SHP77 treated with DMSO at 0.1 percent for 48 hours (cell line): Measurements from ENCODE around the gene PEX16.

Source experiments
- DNase-seq: peaks from one replicate; lab custom pipeline; 2025; lab: John Stamatoyannopoulos, UW

PEX16 gene

GRCh38 chr11:45917623-45918330 lies at the start of gene PEX16:
TSS of gene PEX16 (minus strand) at chr11:45917877. CDS start at chr11:45917811, 66 bp downstream.
- peak; percentile 98 for DNase-seq

- peak; percentile 44 for DNase-seq
These were observed 47.3 kb upstream of the PEX16 start for GRCh38 chr11:45964911-45965389.

GRCh38 chr11:45961751-45962240 lies 44.1 kb upstream of the PEX16 start:
- no peak for DNase-seq

GRCh38 chr11:45960387-45961095 lies 42.9 kb upstream of the PEX16 start:
- no peak for DNase-seq

GRCh38 chr11:45959851-45960250 lies 42.2 kb upstream of the PEX16 start:
- DNase-seq, result no peak

- DNase-seq, result no peak
These were observed 32.3 kb upstream of the PEX16 start for GRCh38 chr11:45949992-45950407.

GRCh38 chr11:45948356-45948755 lies 30.7 kb upstream of the PEX16 start:
- DNase-seq, result no peak

GRCh38 chr11:45947885-45948284 lies 30.2 kb upstream of the PEX16 start:
- no peak for DNase-seq

GRCh38 chr11:45945397-45945999 lies 27.8 kb upstream of the PEX16 start:
- no peak for DNase-seq

GRCh38 chr11:45942381-45942780 lies 24.7 kb upstream of the PEX16 start:
- DNase-seq, result no peak

GRCh38 chr11:45941285-45941684 lies 23.6 kb upstream of the PEX16 start:
- no peak for DNase-seq

- DNase-seq, result no peak
These were observed 22.2 kb upstream of the PEX16 start for GRCh38 chr11:45939836-45940235.

GRCh38 chr11:45937916-45938315 lies 20.2 kb upstream of the PEX16 start:
- no peak for DNase-seq

- DNase-seq, result no peak
These were observed 18.9 kb upstream of the PEX16 start for GRCh38 chr11:45936511-45937054.

GRCh38 chr11:45935349-45936064 lies 17.8 kb upstream of the PEX16 start:
- no peak for DNase-seq

GRCh38 chr11:45934580-45935318 lies 17.1 kb upstream of the PEX16 start:
- DNase-seq, result no peak

GRCh38 chr11:45933846-45934579 lies 16.3 kb upstream of the PEX16 start:
- no peak for DNase-seq

GRCh38 chr11:45933131-45933831 lies 15.6 kb upstream of the PEX16 start:
- DNase-seq, result no peak

GRCh38 chr11:45932217-45932616 lies 14.5 kb upstream of the PEX16 start:
- DNase-seq, result no peak

GRCh38 chr11:45931739-45932138 lies 14.1 kb upstream of the PEX16 start:
- DNase-seq, result no peak
